ENCODE data around the gene SLC34A3. TPM values are rescaled to one million over a fixed set of nuclear protein-coding genes. Genes with fewer than 3 reads are reported as not detected.

Gene SLC34A3
- total and polyA plus RNA-seq, 2 of the 8 experiments (the other 6 are each of a cell fraction or from before 2014, with no cell fraction given) = 0.08 TPM; not detected in 1

DNA sequence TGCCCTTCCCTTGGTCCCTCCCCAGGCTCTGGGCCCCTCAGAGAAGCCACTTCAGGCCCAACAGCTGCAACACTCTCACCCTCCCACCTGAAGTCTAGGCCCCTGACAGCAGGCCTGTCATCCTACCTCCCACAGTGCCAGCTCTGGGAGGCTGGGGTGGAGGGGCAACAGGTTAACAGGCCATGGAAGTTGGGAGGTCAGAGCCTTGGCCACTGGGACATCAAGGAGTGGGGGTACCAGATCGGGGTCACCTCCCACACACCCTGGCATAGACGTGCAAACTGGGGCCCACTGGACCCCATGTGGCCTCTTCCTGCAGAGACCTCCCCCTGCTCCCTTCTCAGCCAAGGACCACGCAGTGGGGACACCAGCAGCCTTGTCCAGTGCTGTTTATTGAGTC is 39.5 kb upstream of the SLC34A3 start (continued):
- no peak for TF ChIP-seq BCL11A (IDR thresholded peaks at IDR 0.05; ENCODE audit: low read depth in 2 of 2, low read length in 2 of 2)
- no peak for TF ChIP-seq KDM5A (IDR thresholded peaks at IDR 0.05; ENCODE audit: low read length)
- TF ChIP-seq RFX5 (IDR thresholded peaks at IDR 0.05; ENCODE audit: borderline replicate concordance, low read depth, low read length) = no peak
- TF ChIP-seq, protein P1, sequence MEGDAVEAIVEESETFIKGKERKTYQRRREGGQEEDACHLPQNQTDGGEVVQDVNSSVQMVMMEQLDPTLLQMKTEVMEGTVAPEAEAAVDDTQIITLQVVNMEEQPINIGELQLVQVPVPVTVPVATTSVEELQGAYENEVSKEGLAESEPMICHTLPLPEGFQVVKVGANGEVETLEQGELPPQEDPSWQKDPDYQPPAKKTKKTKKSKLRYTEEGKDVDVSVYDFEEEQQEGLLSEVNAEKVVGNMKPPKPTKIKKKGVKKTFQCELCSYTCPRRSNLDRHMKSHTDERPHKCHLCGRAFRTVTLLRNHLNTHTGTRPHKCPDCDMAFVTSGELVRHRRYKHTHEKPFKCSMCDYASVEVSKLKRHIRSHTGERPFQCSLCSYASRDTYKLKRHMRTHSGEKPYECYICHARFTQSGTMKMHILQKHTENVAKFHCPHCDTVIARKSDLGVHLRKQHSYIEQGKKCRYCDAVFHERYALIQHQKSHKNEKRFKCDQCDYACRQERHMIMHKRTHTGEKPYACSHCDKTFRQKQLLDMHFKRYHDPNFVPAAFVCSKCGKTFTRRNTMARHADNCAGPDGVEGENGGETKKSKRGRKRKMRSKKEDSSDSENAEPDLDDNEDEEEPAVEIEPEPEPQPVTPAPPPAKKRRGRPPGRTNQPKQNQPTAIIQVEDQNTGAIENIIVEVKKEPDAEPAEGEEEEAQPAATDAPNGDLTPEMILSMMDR (IDR thresholded peaks at IDR 0.05; ENCODE audit: control extremely low read depth in 1 of 3, insufficient read depth in 1 of 3, low read depth in 1 of 3, low read length in 3 of 3) = no peak

All from H1 (cell line).